K562 (cell line): ENCODE data around the gene EFCAB12. TPM values are rescaled to one million over a fixed set of nuclear protein-coding genes. Genes with fewer than 3 reads are reported as not detected.

Experiments
- BDP1 ChIP-seq: IDR thresholded peaks from 3 replicates; pipeline ENCODE4 v1.6.1; 2011; ENCODE audit not compliant: insufficient read length, insufficient read depth
- BHLHE40 ChIP-seq: IDR thresholded peaks from 2 replicates; pipeline ENCODE4 v1.6.1; 2011; ENCODE audit warnings: low read length, improper control_type of control experiment
- CHD1 ChIP-seq: fragments of 200-600 bp; sonication (generic); IDR thresholded peaks from one replicate; pipeline ENCODE4 v1.6.1; 2012; ENCODE audit warnings: mild to moderate bottlenecking, moderate library complexity, low read length, inconsistent platforms
- ETV1 ChIP-seq: fragments of 450-650 bp; conservative IDR thresholded peaks from 2 replicates; pipeline ENCODE4 v1.6.1; 2016; ENCODE audit warnings: missing genetic modification characterization, control low read depth, low read depth, missing compliant biosample characterization
- HINFP ChIP-seq: fragments of 450-650 bp; conservative IDR thresholded peaks from 2 replicates; pipeline ENCODE4 v1.6.1; 2016; ENCODE audit warnings: missing genetic modification characterization, low read depth, mild to moderate bottlenecking, control low read depth, missing compliant biosample characterization
- IFI16 ChIP-seq: fragments of 250-450 bp; sonication (Bioruptor Pico); IDR thresholded peaks from 2 replicates; pipeline ENCODE4 v2.1.2; 2022; ENCODE audit warnings: mild to moderate bottlenecking, inconsistent platforms
- MECOM ChIP-seq: fragments of 250-450 bp; sonication (Bioruptor Pico); IDR thresholded peaks from 2 replicates; pipeline ENCODE4 v1.8.0; 2022; ENCODE audit warnings: inconsistent platforms
- MEIS2 ChIP-seq: fragments of 450-650 bp; IDR thresholded peaks from 2 replicates; pipeline ENCODE4 v1.6.1; 2014; ENCODE audit warnings: mild to moderate bottlenecking; ENCODE audit not compliant: partially characterized antibody
- RERE ChIP-seq: sonication (generic); formaldehyde crosslinking; IDR thresholded peaks from 2 replicates; pipeline ENCODE4 v1.8.0; 2023; ENCODE audit warnings: missing genetic modification reagents, mild to moderate bottlenecking, borderline replicate concordance
- RUNX1 ChIP-seq: sonication (generic); IDR thresholded peaks from 2 replicates; pipeline ENCODE4 v1.6.1; 2016; ENCODE audit warnings: antibody characterized with exemption, low read depth
- STAT5A ChIP-seq: IDR thresholded peaks from 2 replicates; pipeline ENCODE4 v1.6.1; 2012; ENCODE audit warnings: low read length, inconsistent platforms, borderline replicate concordance
- TAL1 ChIP-seq: fragments of 450-650 bp; IDR thresholded peaks from 2 replicates; pipeline ENCODE4 v1.6.1; 2016; ENCODE audit warnings: mild to moderate bottlenecking
- ZNF79 ChIP-seq: fragments of 250-450 bp; sonication (Bioruptor Pico); IDR thresholded peaks from 2 replicates; pipeline ENCODE4 v1.4.0; 2020; ENCODE audit warnings: low read depth, mild to moderate bottlenecking, moderate library complexity
- polyA plus RNA-seq, 8 experiments: library from polyadenylated mRNA; depleted of rRNA in 4 of 8; stranded (reverse) in 5 of 8; unstranded in 3 of 8; fragments of >200 nt; fragmentation: Nextera tagmentation in 2 of 8; fragmentation: Illumina TruSeq in 1 of 8; extraction: Ambion mirVana in 2 of 8; extraction: Trizol in 1 of 8; gene quantifications; 2 replicates each; pipeline versions ENCODE4 v1.2.1 to v1.2.3, GENCODE V29; 2011 to 2014; ENCODE audit warnings: inconsistent platforms in 1 of 8, missing spikeins in 1 of 8
- total RNA-seq, 7 experiments: library from RNA; depleted of rRNA in 6 of 7; stranded (reverse); fragments of >200 nt in 6 of 7; fragmentation: Illumina TruSeq in 2 of 7; extraction: Trizol in 2 of 7; gene quantifications; 2 replicates each; pipeline versions ENCODE4 v1.2.1 to v1.2.3, GENCODE V29; 2011 to 2021; ENCODE audit warnings: low replicate concordance in 1 of 7
- TF ChIP-seq, protein P1 (sequence below): fragments of 250-450 bp; sonication (Bioruptor Pico); IDR thresholded peaks from 2 replicates; pipeline ENCODE4 v1.9.0; 2021; ENCODE audit warnings: mild to moderate bottlenecking
- TF ChIP-seq, protein P2 (sequence below): sonication (generic); formaldehyde crosslinking; IDR thresholded peaks from 2 replicates; pipeline ENCODE4 v1.8.1; 2023; ENCODE audit warnings: mild to moderate bottlenecking, missing genetic modification reagents, moderate library complexity
- TF ChIP-seq, protein P3 (sequence below): sonication (generic); formaldehyde crosslinking; IDR thresholded peaks from 2 replicates; pipeline ENCODE4 v1.8.0; 2023; ENCODE audit warnings: mild to moderate bottlenecking, missing genetic modification reagents

Gene EFCAB12
- total and polyA plus RNA-seq, 9 of the 15 experiments (the other 6 are each of a cell fraction or from before 2014, with no cell fraction given) = 0.08 to 0.95 (median 0.56) TPM; not detected in 1

GRCh38 chr3:129448186-129448895 is 19.9 kb upstream of the EFCAB12 start (continued):
- TF ChIP-seq RERE (CRISPR knock-in tag) (no peak), BDP1 (no peak), TAL1 (no peak), ZNF79 (CRISPR knock-in tag) (no peak), CHD1 (no peak), IFI16 (CRISPR knock-in tag) (no peak), ETV1 (tag) (no peak), BHLHE40 (no peak), STAT5A (no peak), RUNX1 (no peak), MECOM (CRISPR knock-in tag) (no peak), MEIS2 (peak; percentile 91), HINFP (tag) (no peak)
- TF ChIP-seq, protein P1, sequence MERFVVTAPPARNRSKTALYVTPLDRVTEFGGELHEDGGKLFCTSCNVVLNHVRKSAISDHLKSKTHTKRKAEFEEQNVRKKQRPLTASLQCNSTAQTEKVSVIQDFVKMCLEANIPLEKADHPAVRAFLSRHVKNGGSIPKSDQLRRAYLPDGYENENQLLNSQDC (CRISPR knock-in tag) = no peak
- TF ChIP-seq, protein P2, sequence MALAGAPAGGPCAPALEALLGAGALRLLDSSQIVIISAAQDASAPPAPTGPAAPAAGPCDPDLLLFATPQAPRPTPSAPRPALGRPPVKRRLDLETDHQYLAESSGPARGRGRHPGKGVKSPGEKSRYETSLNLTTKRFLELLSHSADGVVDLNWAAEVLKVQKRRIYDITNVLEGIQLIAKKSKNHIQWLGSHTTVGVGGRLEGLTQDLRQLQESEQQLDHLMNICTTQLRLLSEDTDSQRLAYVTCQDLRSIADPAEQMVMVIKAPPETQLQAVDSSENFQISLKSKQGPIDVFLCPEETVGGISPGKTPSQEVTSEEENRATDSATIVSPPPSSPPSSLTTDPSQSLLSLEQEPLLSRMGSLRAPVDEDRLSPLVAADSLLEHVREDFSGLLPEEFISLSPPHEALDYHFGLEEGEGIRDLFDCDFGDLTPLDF (CRISPR knock-in tag) = no peak
- TF ChIP-seq, protein P3, sequence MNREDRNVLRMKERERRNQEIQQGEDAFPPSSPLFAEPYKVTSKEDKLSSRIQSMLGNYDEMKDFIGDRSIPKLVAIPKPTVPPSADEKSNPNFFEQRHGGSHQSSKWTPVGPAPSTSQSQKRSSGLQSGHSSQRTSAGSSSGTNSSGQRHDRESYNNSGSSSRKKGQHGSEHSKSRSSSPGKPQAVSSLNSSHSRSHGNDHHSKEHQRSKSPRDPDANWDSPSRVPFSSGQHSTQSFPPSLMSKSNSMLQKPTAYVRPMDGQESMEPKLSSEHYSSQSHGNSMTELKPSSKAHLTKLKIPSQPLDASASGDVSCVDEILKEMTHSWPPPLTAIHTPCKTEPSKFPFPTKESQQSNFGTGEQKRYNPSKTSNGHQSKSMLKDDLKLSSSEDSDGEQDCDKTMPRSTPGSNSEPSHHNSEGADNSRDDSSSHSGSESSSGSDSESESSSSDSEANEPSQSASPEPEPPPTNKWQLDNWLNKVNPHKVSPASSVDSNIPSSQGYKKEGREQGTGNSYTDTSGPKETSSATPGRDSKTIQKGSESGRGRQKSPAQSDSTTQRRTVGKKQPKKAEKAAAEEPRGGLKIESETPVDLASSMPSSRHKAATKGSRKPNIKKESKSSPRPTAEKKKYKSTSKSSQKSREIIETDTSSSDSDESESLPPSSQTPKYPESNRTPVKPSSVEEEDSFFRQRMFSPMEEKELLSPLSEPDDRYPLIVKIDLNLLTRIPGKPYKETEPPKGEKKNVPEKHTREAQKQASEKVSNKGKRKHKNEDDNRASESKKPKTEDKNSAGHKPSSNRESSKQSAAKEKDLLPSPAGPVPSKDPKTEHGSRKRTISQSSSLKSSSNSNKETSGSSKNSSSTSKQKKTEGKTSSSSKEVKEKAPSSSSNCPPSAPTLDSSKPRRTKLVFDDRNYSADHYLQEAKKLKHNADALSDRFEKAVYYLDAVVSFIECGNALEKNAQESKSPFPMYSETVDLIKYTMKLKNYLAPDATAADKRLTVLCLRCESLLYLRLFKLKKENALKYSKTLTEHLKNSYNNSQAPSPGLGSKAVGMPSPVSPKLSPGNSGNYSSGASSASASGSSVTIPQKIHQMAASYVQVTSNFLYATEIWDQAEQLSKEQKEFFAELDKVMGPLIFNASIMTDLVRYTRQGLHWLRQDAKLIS (CRISPR knock-in tag) = no peak
